ENCODE data around the gene RANBP17. TPM values are rescaled to one million over a fixed set of nuclear protein-coding genes. Genes with fewer than 3 reads are reported as not detected.
"Not testable (repeated sequence)": the region's sequence is repeated elsewhere in the genome, so short reads cannot be mapped to it uniquely, and the experiment has no call there.

Gene RANBP17
- total RNA-seq, 1 donor from 2014 or later = 3.9 TPM

DNA sequence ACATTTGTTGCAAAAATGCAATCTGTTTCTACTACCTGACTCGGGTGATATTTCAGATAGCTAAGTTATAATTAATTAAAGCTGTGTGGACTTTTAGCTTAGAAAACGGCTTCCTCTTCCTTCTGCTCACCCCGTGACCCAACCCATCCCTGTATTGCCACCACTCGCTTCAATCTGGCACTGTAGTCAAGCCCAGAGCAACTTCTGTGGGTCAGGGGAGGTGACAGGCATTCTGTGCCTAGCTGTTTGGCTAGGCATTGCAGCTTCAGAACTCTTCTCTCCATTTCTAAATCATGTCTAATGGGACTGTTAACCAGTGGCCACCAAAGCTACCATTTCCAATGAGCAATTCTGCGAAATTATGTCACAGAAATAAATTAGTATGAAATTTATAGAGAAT, 267.5 kb downstream of the RANBP17 start:
- intact Hi-C loops (cut with micrococcal nuclease) = no loop called here
- DNase-seq (no peak), ATAC-seq (no peak)

DNA sequence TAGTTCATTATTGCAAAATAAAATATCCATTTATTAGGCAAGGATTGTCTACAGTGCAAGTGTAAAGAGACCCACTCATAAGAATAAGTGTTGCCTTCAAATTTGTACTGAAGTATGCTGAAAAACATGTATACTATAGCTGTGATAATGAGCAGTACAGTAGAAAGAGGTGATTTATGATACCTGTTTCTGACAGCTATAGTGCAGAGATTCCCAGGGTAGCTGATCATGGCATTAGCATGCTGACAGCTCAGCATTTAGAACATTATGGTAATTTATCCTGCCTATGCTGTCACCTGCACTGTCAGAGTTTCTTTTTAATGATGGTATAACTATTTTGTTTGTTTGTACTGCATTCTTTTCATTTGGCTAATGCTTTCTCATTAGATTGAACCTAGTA, 269.7 kb downstream of the RANBP17 start:
- ATAC-seq (no peak), DNase-seq (no peak)
- intact Hi-C loops (cut with micrococcal nuclease) = no loop called here

DNA sequence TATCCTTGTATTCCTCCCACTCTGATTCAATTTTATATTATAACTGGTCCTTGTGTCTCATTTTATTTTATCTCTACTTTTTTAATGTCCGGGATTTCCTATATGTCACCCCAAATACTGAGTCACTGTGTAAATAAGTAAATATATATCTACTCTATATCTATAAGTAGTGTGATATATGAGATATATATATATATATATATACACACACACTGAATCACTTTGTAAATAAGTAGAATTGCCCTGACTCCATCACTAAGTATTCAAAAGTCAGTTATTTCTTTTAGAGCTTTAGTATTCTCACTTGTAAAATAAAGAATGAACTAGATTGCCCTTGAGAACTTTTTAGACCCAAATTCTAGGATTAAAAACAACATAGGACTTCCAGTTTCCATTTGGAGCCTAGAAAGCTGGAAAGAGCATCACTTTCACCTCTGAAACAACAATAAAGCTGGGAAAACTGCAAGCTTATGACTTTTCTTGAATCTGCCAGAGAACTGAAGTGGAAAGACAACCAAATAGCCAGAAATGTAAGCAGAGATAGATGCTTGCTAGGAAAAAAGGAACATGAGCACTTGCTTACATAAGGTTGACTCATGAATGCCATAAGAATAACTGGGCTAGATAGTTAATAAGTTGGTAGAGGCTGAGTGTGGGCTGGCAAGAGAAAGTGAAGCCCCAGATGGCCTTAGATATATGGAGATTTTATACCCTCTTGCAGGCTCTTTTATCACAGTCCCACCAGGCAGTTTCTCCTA, 276.1 kb downstream of the RANBP17 start:
- no peak for ATAC-seq
- DNase-seq = no peak
- intact Hi-C loops (cut with micrococcal nuclease) = no loop called here

GRCh38 chr5:171139227-171139626, 277.4 kb downstream of the RANBP17 start:
- DNase-seq = no peak
- intact Hi-C loops (cut with micrococcal nuclease) = no loop called here
- ATAC-seq = no peak

- intact Hi-C loops (cut with micrococcal nuclease) = no loop called here
- no peak for DNase-seq
- ATAC-seq = no peak
Measured at GRCh38 chr5:171142617-171143016, 280.8 kb downstream of the RANBP17 start.

DNA sequence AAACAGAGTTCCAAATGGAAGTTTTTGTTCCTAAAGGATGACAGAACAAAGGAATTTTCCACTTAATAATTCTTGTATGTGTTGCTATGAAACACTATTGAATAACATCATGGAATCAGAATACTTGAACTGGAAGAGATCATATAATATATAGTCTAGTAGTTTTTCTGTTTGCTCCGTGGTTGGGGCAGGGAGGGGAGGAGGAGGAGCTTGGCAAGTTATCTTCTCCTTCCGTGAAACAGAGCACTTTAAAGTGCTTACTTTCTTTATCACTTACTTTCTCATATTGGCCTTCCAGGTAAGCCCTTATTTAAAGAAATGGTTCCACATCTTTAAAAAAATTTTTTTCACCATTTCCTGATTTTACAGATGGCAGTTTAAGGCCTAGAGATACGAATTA, 281.4 kb downstream of the RANBP17 start:
- intact Hi-C loops (cut with micrococcal nuclease) = no loop called here
- ATAC-seq = no peak
- DNase-seq = no peak

DNA sequence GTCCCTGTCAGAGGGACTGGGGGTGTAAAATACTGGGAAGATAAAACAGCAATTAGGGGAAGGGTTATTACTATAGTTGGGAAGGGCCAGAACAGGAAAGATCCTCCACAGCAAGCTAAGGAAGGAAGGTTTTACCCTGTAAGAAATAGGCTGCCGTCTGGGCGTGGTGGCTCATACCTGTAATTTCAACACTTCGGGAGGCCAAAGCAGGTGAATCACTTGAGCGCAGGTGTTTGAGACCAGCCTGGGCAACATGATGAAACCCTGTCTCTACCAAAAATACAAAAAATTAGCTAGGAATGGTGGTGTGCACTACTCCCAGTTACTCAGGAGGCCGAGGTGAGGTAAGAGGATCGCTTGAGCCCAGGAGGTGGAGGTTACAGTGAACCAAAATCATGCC, 282.1 kb downstream of the RANBP17 start:
- intact Hi-C loops (cut with micrococcal nuclease) = no loop called here
- no peak for DNase-seq
- ATAC-seq = no peak

DNA sequence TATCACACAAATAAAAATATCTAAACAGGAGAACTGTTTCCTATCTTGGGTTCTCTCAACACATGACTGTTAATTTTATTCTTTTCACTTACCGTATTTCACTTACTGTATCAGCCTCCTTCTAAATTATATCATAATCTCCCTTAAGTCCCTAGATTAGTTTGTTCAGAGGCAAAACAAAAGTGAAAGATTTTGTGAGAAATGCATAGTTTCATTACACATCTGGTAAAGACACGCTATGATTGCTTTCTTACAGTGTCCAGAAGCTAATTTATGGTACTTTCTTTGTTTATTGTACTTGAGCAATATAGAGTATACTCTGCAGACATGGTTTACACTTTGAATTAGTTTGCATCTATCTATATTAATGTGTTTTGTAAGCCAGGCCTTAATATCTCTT, 287.5 kb downstream of the RANBP17 start:
- no peak for ATAC-seq
- no peak for DNase-seq
- intact Hi-C loops (cut with micrococcal nuclease) = no loop called here

DNA sequence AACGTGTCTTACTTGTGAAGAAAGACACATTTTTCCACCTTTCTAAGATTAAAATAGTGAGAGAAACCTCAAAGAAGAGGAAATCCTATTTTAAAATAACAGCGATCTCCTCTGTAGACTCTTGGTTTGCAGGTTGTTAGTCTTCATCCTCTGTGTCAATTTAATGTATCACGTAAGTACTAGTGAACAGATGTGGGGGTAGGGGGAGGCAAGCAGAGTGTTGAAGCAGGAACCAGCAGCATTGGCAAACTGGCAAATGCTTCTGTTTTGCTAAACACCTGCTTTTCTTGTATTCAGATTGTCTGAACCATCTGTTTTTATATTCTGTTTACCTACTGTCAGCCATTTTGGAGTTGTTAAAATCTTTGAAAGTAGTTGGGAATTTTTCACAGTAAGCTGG, 288.0 kb downstream of the RANBP17 start:
- intact Hi-C loops (cut with micrococcal nuclease) = no loop called here
- no peak for DNase-seq
- no peak for ATAC-seq

GRCh38 chr5:171152382-171152781, 290.6 kb downstream of the RANBP17 start:
- intact Hi-C loops (cut with micrococcal nuclease) = no loop called here
- ATAC-seq = no peak
- no peak for DNase-seq

DNA sequence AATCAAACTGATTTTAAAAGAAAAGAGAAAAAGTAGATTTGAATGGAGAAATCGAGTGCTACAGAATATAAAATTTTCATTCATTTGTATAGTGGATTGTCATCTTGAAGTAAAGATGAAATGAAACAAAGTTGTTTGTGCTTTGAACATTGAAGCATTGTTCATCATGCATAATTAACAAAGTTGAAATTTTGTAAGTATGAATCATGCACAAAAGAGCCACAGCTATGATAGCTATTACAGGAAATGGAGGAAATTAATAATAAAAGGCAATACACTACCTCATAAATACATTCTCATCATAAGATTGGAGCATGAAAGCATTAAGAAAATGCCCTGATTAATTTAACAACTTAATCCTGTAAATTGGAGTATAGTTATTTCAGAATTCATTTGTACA, 293.8 kb downstream of the RANBP17 start:
- intact Hi-C loops (cut with micrococcal nuclease) = no loop called here
- no peak for DNase-seq
- no peak for ATAC-seq

DNA sequence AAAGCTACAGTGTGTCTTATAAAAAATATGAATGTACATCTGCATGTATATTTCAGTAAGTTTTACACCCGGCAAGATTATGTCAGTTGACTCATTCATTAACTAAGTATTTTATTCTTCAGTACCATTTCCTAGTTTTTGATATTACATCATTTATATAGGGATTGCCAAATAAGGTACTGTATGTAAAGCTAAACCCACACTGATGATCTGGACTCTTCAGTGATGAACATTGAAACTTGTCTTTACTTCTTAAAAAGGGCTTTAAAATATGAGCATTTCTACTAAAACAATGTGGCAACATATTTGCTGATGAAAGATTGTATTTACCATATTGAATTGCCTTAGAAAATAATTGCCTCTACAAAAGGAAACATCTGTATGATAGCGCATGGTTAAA, 295.5 kb downstream of the RANBP17 start:
- no peak for ATAC-seq
- intact Hi-C loops (cut with micrococcal nuclease) = no loop called here
- no peak for DNase-seq

DNA sequence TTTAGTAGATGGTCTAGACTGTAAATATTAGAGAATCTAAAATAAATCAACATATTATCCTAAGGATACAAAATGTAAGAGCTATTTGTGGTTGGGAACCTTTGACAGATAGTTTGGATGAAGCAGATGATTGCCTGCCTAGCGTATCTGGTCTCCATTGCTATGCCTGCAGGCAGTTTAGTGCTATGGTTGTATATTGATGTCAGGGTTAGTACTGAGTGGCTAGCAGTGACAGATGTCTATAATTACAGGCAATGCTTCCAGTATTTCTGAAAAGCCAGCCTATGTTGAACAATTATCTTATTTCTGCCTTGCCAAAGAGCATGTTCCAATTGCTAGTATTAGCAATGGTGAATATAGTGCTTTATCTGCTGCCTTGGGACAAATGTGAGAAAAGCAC, 296.0 kb downstream of the RANBP17 start:
- ATAC-seq = no peak

DNA sequence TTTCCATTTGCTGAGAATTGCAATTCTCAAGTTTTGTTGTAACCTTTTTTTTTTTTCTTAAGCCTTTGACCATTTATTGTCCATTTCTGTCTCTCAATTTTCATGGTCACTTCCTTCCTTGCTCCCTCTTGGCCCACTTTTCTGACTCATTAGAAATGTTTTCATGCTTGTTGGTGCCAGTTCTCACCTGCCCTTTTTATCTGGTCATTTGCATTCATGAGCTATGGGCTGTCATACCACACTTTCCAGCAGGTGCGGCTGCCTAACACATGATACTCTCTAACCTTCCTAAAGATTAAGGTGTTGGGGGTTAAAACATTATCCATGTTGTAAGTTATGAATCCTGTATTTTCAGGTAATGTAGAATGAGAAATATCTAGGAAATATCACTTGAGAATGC, 296.8 kb downstream of the RANBP17 start:
- intact Hi-C loops (cut with micrococcal nuclease) = no loop called here
- no peak for DNase-seq
- ATAC-seq = no peak

More for the DNA sequence above, 296.0 kb downstream of the RANBP17 start:
- intact Hi-C loops (cut with micrococcal nuclease) = no loop called here
- DNase-seq = no peak

- DNase-seq (no peak), ATAC-seq (no peak)
- intact Hi-C loops (cut with micrococcal nuclease) = no loop called here
Measured at GRCh38 chr5:171162165-171162564, 300.3 kb downstream of the RANBP17 start.

DNA sequence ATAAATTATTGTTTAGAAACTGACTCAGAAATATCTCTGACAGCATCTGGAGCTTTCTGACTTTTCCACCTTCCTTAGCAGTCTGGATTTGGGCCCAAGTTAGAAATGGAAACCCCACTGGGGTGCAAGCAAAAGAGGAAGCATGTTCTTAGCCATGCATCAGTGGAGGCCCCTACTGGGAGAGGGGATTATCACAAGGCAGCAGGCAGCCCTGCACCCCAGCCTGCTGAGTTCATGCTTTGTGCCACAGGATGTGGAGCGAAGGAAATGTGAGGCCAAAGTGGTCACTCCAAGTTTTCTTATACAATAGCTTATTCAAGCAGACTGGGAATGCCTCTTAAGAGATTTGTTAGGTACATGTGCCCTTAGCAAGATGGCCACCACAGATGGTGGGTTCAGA, 300.8 kb downstream of the RANBP17 start:
- intact Hi-C loops (cut with micrococcal nuclease) = no loop called here
- DNase-seq = no peak
- ATAC-seq = no peak

DNA sequence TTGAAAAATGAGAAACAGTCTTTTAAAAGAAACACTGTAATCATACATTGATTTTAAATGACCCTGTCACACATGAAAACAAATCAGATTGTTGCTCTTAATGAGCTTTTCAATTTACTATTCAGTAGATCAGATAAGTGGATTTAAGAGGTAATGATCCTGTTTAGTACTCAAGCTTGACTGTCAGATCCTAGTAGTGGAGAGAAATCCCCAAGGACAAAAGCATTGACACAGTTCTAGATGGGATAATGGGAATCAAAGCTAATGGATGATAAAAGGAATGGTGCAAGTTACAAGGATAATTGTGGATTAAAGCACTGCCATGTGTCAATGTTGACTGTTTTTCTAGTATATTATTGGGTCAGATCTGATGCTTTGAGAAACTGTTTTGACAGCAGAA, 304.9 kb downstream of the RANBP17 start:
- ATAC-seq = no peak
- DNase-seq = no peak
- intact Hi-C loops (cut with micrococcal nuclease) = no loop called here

DNA sequence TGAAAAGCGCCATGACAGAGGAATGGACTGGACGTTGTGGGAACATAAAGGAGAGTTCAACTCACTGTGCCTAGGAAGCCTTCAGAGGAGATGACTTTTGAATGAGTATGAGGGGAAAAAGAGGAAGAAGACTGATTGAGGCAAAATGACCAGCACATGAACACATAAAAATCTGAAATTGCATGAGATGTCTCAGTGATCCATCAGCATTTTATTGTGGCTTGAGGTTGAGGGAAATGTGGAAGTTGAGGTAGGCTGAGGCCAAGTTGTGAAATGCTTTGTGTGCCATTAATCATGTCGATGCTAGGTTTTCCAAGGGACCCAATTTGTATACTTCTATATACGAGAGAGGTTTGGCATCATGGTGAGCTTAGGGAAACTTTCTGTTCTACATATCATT, 306.4 kb downstream of the RANBP17 start:
- ATAC-seq (no peak), DNase-seq (no peak)
- intact Hi-C loops (cut with micrococcal nuclease) = no loop called here

- intact Hi-C loops (cut with micrococcal nuclease); DNase-seq; ATAC-seq: not testable (repeated sequence)
Measured at GRCh38 chr5:171174960-171175359, 313.1 kb downstream of the RANBP17 start.

GRCh38 chr5:171175746-171176145, 313.9 kb downstream of the RANBP17 start:
- no peak for ATAC-seq
- intact Hi-C loops (cut with micrococcal nuclease) = no loop called here
- DNase-seq = no peak

DNA sequence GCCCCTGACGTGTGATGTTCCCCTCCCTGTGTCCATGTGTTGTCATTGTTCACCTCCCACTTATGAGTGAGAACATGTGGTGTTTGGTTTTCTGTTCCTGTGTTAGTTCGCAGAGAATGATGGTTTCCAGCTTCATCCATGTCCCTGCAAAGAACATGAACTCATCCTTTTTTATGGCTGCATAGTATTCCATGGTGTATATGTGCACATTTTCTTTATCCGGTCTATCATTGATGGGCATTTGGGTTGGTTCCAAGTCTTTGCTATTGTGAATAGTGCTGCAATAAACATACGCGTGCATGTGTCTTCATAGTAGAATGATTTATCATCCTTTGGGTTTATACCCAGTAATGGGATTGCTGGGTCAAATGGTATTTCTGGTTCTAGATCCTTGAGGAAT, 316.4 kb downstream of the RANBP17 start:
- ATAC-seq; intact Hi-C loops (cut with micrococcal nuclease); DNase-seq: not testable (repeated sequence)

DNA sequence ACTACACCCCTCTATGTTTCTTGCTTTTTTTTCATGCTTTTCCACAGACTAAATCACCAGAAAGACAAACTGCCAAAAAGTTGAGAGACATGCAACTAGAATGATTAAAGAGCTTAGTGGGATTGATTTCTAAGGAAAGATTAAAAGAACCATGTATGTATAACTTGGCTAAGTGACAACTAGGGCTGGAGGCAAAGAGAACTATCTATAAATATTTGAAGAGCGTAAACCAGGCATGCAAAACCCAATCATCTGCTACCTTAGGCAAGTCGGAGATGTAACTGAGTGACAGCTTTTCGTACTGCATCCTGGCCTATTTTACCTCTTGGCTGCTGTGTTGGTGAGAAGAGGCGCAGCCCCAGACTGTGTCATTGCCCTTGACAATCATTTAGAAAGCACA, 326.2 kb downstream of the RANBP17 start:
- intact Hi-C loops (cut with micrococcal nuclease) = no loop called here
- no peak for ATAC-seq

More for the DNA sequence above, 326.2 kb downstream of the RANBP17 start:
- DNase-seq = no peak
